HEK293 (cell line): ENCODE data around the gene CYP27B1.

Source experiments
- GLI2 ChIP-seq: fragments of 450-650 bp; formaldehyde crosslinking; IDR thresholded peaks from 2 replicates; pipeline ENCODE4; 2017; ENCODE audit warnings: missing biosample characterization, missing genetic modification characterization, low read depth, borderline replicate concordance
- RBAK ChIP-seq: fragments of 450-650 bp; formaldehyde crosslinking; IDR thresholded peaks from 2 replicates; pipeline ENCODE4 v1.5.1; 2016; ENCODE audit warnings: missing biosample characterization, missing genetic modification characterization
- YY1 ChIP-seq: fragments of 450-650 bp; formaldehyde crosslinking; IDR thresholded peaks from 2 replicates; pipeline ENCODE4 v1.5.1; 2018; ENCODE audit warnings: missing biosample characterization, missing genetic modification characterization
- ZNF132 ChIP-seq: fragments of 450-650 bp; formaldehyde crosslinking; IDR thresholded peaks from 2 replicates; pipeline ENCODE4 v1.5.1; 2017; ENCODE audit warnings: missing biosample characterization, missing genetic modification characterization, borderline replicate concordance
- ZNF146 ChIP-seq: fragments of 450-650 bp; formaldehyde crosslinking; IDR thresholded peaks from 2 replicates; pipeline ENCODE4 v1.5.1; 2016; ENCODE audit warnings: missing biosample characterization, missing genetic modification characterization
- ZNF214 ChIP-seq: fragments of 450-650 bp; formaldehyde crosslinking; IDR thresholded peaks from 2 replicates; pipeline ENCODE4 v1.5.1; 2017; ENCODE audit warnings: missing biosample characterization, mild to moderate bottlenecking, missing genetic modification characterization, borderline replicate concordance
- ZNF311 ChIP-seq: fragments of 450-650 bp; formaldehyde crosslinking; IDR thresholded peaks from 2 replicates; pipeline ENCODE4 v1.5.1; 2017; ENCODE audit warnings: missing biosample characterization, missing genetic modification characterization, borderline replicate concordance
- ZNF324 ChIP-seq: fragments of 450-650 bp; formaldehyde crosslinking; IDR thresholded peaks from 2 replicates; pipeline ENCODE4 v1.5.1; 2016; ENCODE audit warnings: missing biosample characterization, missing genetic modification characterization
- ZNF350 ChIP-seq: fragments of 450-650 bp; formaldehyde crosslinking; IDR thresholded peaks from 2 replicates; pipeline ENCODE4 v1.5.0; 2017; ENCODE audit warnings: missing biosample characterization, mild to moderate bottlenecking, missing genetic modification characterization
- ZNF768 ChIP-seq: fragments of 450-650 bp; formaldehyde crosslinking; IDR thresholded peaks from 2 replicates; pipeline ENCODE4 v1.5.1; 2018; ENCODE audit warnings: missing biosample characterization, mild to moderate bottlenecking, missing genetic modification characterization
- TF ChIP-seq, protein P1 (sequence below): fragments of 450-650 bp; formaldehyde crosslinking; IDR thresholded peaks from 2 replicates; pipeline ENCODE4 v1.5.1; 2016; ENCODE audit warnings: missing biosample characterization, missing genetic modification characterization
- TF ChIP-seq, protein P2 (sequence below): fragments of 450-650 bp; formaldehyde crosslinking; IDR thresholded peaks from 2 replicates; pipeline ENCODE4 v1.5.1; 2017; ENCODE audit warnings: missing biosample characterization, missing genetic modification characterization
- TF ChIP-seq, protein P3 (sequence below): fragments of 450-650 bp; formaldehyde crosslinking; optimal IDR thresholded peaks from 2 replicates; pipeline ENCODE3; 2016; ENCODE audit warnings: missing biosample characterization, mild to moderate bottlenecking, missing genetic modification characterization
- TF ChIP-seq, protein P4 (sequence below): fragments of 450-650 bp; formaldehyde crosslinking; IDR thresholded peaks from 2 replicates; pipeline ENCODE4 v1.5.1; 2016; ENCODE audit warnings: missing biosample characterization, missing genetic modification characterization

DNA sequence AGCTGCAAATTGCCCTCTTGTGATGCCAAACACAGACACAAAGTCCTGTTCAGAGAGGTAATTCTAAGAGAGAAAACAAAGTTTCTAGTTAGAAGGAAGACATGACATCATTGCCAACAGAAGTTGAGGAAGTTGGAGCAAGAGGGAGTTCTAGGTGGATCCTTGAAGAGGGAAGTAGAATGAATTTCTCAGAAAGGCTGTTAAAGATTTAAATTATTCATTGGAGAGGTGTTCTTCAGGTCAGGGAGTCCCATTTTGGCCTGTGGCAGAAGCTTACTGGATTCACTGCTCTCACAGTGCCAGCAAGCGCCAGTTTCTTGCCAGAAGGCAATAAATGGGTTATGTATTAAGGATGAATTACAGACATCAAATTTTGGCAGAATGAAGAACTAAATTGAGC is 31.1 kb upstream of the CYP27B1 start:
- TF ChIP-seq ZNF132 (tag by site-specific recombination) (no peak), ZNF324 (tag by site-specific recombination) (no peak), ZNF350 (tag by site-specific recombination) (no peak), ZNF214 (no peak), ZNF311 (tag by site-specific recombination) (no peak), RBAK (no peak), ZNF768 (tag by site-specific recombination) (no peak), YY1 (tag by site-specific recombination) (no peak), GLI2 (tag by site-specific recombination) (no peak), ZNF146 (tag by site-specific recombination) (no peak)
- TF ChIP-seq, protein P1, sequence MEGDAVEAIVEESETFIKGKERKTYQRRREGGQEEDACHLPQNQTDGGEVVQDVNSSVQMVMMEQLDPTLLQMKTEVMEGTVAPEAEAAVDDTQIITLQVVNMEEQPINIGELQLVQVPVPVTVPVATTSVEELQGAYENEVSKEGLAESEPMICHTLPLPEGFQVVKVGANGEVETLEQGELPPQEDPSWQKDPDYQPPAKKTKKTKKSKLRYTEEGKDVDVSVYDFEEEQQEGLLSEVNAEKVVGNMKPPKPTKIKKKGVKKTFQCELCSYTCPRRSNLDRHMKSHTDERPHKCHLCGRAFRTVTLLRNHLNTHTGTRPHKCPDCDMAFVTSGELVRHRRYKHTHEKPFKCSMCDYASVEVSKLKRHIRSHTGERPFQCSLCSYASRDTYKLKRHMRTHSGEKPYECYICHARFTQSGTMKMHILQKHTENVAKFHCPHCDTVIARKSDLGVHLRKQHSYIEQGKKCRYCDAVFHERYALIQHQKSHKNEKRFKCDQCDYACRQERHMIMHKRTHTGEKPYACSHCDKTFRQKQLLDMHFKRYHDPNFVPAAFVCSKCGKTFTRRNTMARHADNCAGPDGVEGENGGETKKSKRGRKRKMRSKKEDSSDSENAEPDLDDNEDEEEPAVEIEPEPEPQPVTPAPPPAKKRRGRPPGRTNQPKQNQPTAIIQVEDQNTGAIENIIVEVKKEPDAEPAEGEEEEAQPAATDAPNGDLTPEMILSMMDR (tag by site-specific recombination): no peak
- TF ChIP-seq, protein P2, sequence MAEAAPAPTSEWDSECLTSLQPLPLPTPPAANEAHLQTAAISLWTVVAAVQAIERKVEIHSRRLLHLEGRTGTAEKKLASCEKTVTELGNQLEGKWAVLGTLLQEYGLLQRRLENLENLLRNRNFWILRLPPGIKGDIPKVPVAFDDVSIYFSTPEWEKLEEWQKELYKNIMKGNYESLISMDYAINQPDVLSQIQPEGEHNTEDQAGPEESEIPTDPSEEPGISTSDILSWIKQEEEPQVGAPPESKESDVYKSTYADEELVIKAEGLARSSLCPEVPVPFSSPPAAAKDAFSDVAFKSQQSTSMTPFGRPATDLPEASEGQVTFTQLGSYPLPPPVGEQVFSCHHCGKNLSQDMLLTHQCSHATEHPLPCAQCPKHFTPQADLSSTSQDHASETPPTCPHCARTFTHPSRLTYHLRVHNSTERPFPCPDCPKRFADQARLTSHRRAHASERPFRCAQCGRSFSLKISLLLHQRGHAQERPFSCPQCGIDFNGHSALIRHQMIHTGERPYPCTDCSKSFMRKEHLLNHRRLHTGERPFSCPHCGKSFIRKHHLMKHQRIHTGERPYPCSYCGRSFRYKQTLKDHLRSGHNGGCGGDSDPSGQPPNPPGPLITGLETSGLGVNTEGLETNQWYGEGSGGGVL (tag by site-specific recombination): no peak
- TF ChIP-seq, protein P3, sequence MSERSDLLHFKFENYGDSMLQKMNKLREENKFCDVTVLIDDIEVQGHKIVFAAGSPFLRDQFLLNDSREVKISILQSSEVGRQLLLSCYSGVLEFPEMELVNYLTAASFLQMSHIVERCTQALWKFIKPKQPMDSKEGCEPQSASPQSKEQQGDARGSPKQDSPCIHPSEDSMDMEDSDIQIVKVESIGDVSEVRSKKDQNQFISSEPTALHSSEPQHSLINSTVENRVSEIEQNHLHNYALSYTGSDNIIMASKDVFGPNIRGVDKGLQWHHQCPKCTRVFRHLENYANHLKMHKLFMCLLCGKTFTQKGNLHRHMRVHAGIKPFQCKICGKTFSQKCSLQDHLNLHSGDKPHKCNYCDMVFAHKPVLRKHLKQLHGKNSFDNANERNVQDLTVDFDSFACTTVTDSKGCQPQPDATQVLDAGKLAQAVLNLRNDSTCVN (tag by site-specific recombination): no peak
- TF ChIP-seq, protein P4, sequence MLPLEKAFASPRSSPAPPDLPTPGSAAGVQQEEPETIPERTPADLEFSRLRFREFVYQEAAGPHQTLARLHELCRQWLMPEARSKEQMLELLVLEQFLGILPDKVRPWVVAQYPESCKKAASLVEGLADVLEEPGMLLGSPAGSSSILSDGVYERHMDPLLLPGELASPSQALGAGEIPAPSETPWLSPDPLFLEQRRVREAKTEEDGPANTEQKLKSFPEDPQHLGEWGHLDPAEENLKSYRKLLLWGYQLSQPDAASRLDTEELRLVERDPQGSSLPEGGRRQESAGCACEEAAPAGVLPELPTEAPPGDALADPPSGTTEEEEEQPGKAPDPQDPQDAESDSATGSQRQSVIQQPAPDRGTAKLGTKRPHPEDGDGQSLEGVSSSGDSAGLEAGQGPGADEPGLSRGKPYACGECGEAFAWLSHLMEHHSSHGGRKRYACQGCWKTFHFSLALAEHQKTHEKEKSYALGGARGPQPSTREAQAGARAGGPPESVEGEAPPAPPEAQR: no peak
